Thoracic aorta (tissue), 2 donors: ENCODE measurements around the gene KLF13. TPM values are rescaled to one million over a fixed set of nuclear protein-coding genes. Genes with fewer than 3 reads are reported as not detected.

Source experiments
- ATAC-seq: fragments of 150-250 bp; one replicate; pipeline ENCODE4 v1.8.0; 2017; ENCODE audit warnings: low read depth; ENCODE audit not compliant: insufficient number of reproducible peaks, low FRiP score
- DNase-seq: peaks from one replicate; pipeline ENCODE4 v3.0.0-alpha.2; 2020; ENCODE audit warnings: low spot score
- H3K27ac ChIP-seq, 2 donors: fragments of 200-600 bp; sonication (generic); 1 replicate in 1 of 2; 2 replicates in 1 of 2; pipeline ENCODE4 v1.5.1; 2016; ENCODE audit warnings: mild to moderate bottlenecking in 2 of 2, moderate library complexity in 2 of 2
- H3K27me3 ChIP-seq: fragments of 200-600 bp; sonication (generic); replicated peaks from 2 replicates; pipeline ENCODE4 v1.6.0; 2016; ENCODE audit warnings: mild to moderate bottlenecking; ENCODE audit not compliant: insufficient read depth
- H3K36me3 ChIP-seq: fragments of 200-600 bp; sonication (generic); one replicate; pipeline ENCODE4 v1.5.1; 2016
- H3K4me1 ChIP-seq, 2 donors: fragments of 200-600 bp; sonication (generic); 1 replicate in 1 of 2; 2 replicates in 1 of 2; pipeline versions ENCODE4 v1.5.1 to v1.6.0; 2016; ENCODE audit warnings: low read depth in 2 of 2, mild to moderate bottlenecking in 1 of 2; ENCODE audit not compliant: control insufficient read depth in 1 of 2
- H3K4me3 ChIP-seq: fragments of 200-600 bp; sonication (generic); 2 replicates; pipeline ENCODE4 v1.5.1; 2016; ENCODE audit warnings: mild to moderate bottlenecking
- H3K9me3 ChIP-seq: fragments of 200-600 bp; sonication (generic); 2 replicates; pipeline ENCODE4 v1.5.1; 2016
- CTCF ChIP-seq: fragments of 200-600 bp; sonication (generic); IDR thresholded peaks from one replicate; pipeline ENCODE4 v1.5.1; 2019; ENCODE audit warnings: antibody characterized with exemption
- total RNA-seq, 2 donors: library from RNA; depleted of rRNA; stranded (reverse); fragments of >200 nt; gene quantifications; one replicate each; pipeline versions ENCODE4 v1.1.0 to v1.2.3, GENCODE V29; 2016

KLF13 gene
- total RNA-seq, 2 donors from 2014 or later = 59.5 to 76.5 TPM

DNA sequence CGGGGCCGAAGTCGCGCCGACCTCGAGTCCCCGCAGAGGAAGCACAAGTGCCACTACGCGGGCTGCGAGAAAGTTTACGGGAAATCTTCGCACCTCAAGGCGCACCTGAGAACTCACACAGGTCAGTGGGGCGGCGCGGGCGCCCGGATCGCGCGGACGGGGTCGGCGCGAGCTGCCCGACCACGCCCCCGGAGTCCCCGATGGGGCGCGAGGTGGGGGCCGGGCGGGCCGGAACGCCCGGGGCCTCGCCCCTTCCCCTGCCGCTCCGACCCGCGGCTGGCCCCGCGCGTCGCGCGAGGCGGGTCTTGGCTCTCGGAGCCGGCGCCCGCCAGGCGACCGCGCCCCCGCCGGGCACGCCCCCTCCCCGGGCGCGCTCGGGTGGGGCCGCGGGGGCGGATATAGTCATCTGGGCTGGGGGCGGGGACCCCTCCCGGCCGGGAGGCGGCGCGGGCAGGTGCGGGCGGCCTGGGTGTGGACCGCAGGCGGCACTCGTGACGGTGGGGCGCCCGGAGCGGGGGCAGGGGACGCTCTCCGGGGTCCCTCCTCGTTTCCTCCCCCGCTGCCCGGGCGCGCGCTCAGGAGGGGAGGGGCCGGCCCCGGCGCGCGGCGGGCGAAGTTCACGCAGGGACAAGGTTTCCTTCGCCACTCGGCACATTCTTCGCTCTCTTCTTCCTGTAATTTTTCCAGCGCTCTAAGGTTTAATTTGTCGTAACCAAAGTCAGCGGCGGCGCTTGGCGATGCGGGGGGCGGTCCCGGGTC lies 1.2 kb downstream of the KLF13 start:
- H3K4me3 ChIP-seq = peak overlapping the region; percentile 76
- H3K9me3 ChIP-seq = no peaks in the 10 kb centered on the region
- no peaks in the 10 kb centered on the region for H3K27me3 ChIP-seq
- no peaks in the 10 kb centered on the region for H3K36me3 ChIP-seq
- DNase-seq = no peak
- peak overlapping the region; percentile 85 to 95 for H3K27ac ChIP-seq
- ATAC-seq = no peak
- peaks cover 38 to 49% of the 10 kb centered on the region in 2 donors for H3K4me1 ChIP-seq
- TF ChIP-seq CTCF = no peak

GRCh38 chr15:31328428-31328968 lies 1.9 kb downstream of the KLF13 start:
- no peaks in the 10 kb centered on the region for H3K9me3 ChIP-seq
- H3K4me1 ChIP-seq = peaks cover 42 to 56% of the 10 kb centered on the region in 2 donors
- H3K27me3 ChIP-seq = no peaks in the 10 kb centered on the region
- no peaks in the 10 kb centered on the region for H3K36me3 ChIP-seq
- H3K27ac ChIP-seq = peak overlapping the region; percentile 85 to 95
- TF ChIP-seq CTCF = no peak
- ATAC-seq (no peak), DNase-seq (no peak)
- peak overlapping the region; percentile 76 for H3K4me3 ChIP-seq

GRCh38 chr15:31328969-31329639 lies 2.5 kb downstream of the KLF13 start:
- Histone ChIP-seq H3K4me1 (peaks cover 42 to 61% of the 10 kb centered on the region in 2 donors), H3K27me3 (no peaks in the 10 kb centered on the region), H3K36me3 (no peaks in the 10 kb centered on the region), H3K4me3 (peak overlapping the region; percentile 76), H3K9me3 (no peaks in the 10 kb centered on the region), H3K27ac (peak overlapping the region; percentile 85 to 95)
- no peak for TF ChIP-seq CTCF
- no peak for ATAC-seq
- no peak for DNase-seq

DNA sequence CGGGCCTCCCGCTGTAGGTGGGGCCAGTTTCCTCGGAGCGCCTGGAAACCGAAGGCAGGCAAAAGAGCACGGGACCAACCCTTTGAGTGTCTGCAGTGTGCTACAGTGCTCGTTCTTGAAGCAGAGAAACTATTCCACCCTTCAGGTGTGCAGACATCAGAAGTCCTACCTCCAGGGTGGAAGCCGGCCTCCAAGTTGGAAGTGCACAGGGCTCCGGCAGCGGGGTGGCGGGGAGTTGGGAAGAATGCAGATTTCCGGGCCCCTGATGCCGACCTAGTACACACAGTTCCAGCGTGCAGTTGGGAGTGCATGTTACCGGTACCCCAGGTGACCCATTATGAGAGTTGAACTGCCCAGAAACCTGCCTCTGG lies 3.0 kb downstream of the KLF13 start:
- Histone ChIP-seq H3K27ac (peak overlapping the region; percentile 85 to 95), H3K4me1 (peaks cover 42 to 66% of the 10 kb centered on the region in 2 donors), H3K9me3 (no peaks in the 10 kb centered on the region), H3K27me3 (no peaks in the 10 kb centered on the region), H3K36me3 (no peaks in the 10 kb centered on the region), H3K4me3 (peak overlapping the region; percentile 76)
- DNase-seq (no peak), ATAC-seq (no peak)
- TF ChIP-seq CTCF = no peak

DNA sequence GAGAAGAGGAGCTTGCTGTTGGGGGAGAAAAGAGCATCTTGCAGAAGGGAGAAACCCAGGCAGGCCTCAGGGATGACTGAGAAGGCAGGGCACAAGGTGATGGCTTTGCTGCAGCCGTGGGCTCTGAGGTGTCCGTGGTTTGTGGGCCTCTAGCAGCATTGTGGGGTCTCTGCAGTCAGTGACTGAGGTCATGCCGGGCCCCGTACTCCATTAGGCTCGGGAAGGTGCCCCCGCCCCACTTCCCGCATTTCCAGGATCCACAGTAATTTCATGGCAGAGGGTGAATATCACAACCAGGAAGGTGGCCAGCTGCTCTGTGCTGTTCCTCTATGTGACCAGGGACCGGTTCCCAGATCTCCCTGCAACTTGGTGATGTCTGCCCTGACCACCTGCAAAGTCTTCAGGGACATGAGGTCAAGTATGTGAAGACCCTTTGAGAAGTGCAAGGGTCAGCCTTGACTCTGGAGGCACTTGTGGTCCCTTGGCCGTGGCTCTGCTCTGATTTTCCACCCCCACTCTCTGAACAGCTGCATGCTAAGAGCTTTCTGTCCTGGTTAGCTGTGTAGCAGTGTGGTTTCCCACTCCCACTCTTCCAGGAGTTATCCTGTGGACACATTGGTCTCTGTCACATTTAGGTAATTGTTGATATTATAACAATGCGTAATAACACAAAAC lies 3.6 kb downstream of the KLF13 start:
- ATAC-seq (no peak), DNase-seq (no peak)
- H3K27ac ChIP-seq = peak overlapping the region in 1 of 2 donors; percentile 85
- H3K9me3 ChIP-seq = no peaks in the 10 kb centered on the region
- no peaks in the 10 kb centered on the region for H3K27me3 ChIP-seq
- TF ChIP-seq CTCF = no peak
- H3K4me3 ChIP-seq = peak overlapping the region; percentile 76
- no peaks in the 10 kb centered on the region for H3K36me3 ChIP-seq
- H3K4me1 ChIP-seq = peaks cover 42 to 66% of the 10 kb centered on the region in 2 donors
